Neuronal stem cell (in vitro differentiated cells): Measurements from ENCODE around the gene ATP8A2.

Source experiments
- DNase-seq: peaks from one replicate; pipeline ENCODE4 v3.0.0-alpha.2; 2013; ENCODE audit warnings: low spot score
- H2AFZ ChIP-seq: one replicate; pipeline ENCODE4 v1.6.1; 2013; ENCODE audit warnings: mild to moderate bottlenecking, low read length, inconsistent platforms
- H2AK5ac ChIP-seq: 2 replicates; pipeline ENCODE4 v1.6.1; 2013; ENCODE audit warnings: low read depth, mild to moderate bottlenecking, inconsistent platforms, low read length, moderate library complexity, mixed read lengths
- H2BK120ac ChIP-seq: 2 replicates; pipeline ENCODE4 v1.6.1; 2013; ENCODE audit warnings: low read depth, mild to moderate bottlenecking, inconsistent platforms, low read length, moderate library complexity, mixed read lengths
- H2BK12ac ChIP-seq: one replicate; pipeline ENCODE4 v1.6.1; 2013; ENCODE audit warnings: low read length, inconsistent platforms
- H2BK15ac ChIP-seq: 2 replicates; pipeline ENCODE4 v1.6.1; 2013; ENCODE audit warnings: mild to moderate bottlenecking, low read length, inconsistent platforms, mixed read lengths
- H2BK5ac ChIP-seq: one replicate; pipeline ENCODE4 v1.6.1; 2013; ENCODE audit warnings: inconsistent platforms, mild to moderate bottlenecking, low read length, moderate library complexity
- H3K14ac ChIP-seq: one replicate; pipeline ENCODE4 v1.6.1; 2013; ENCODE audit warnings: low read length, inconsistent platforms
- H3K18ac ChIP-seq: 2 replicates; pipeline ENCODE4 v1.6.1; 2013; ENCODE audit warnings: low read length, inconsistent platforms
- H3K23ac ChIP-seq: 2 replicates; pipeline ENCODE4 v1.6.1; 2013; ENCODE audit warnings: low read depth, mild to moderate bottlenecking, mixed read lengths, low read length, inconsistent platforms; ENCODE audit not compliant: poor library complexity
- H3K27ac ChIP-seq: replicated peaks from 3 replicates; pipeline ENCODE4 v1.5.1; 2013; ENCODE audit warnings: low read length, inconsistent platforms
- H3K27me3 ChIP-seq, 3 experiments: 2 replicates each; pipeline ENCODE4 v1.6.1; 2013; ENCODE audit warnings: low read length in 3 of 3, mild to moderate bottlenecking in 2 of 3, inconsistent platforms in 1 of 3, low read depth in 1 of 3, mixed read lengths in 1 of 3, moderate library complexity in 1 of 3; ENCODE audit not compliant: control insufficient read depth in 3 of 3, insufficient read depth in 3 of 3
- H3K36me3 ChIP-seq, 2 donors: replicated peaks in 1 of 2; 2 replicates each; pipeline ENCODE4 v1.6.1; 2013; ENCODE audit warnings: low read length in 2 of 2; ENCODE audit not compliant: control insufficient read depth in 2 of 2, insufficient read depth in 2 of 2
- H3K4ac ChIP-seq: 2 replicates; pipeline ENCODE4 v1.6.1; 2013; ENCODE audit warnings: inconsistent platforms, mild to moderate bottlenecking, low read length, moderate library complexity
- H3K4me1 ChIP-seq, 2 donors: 1 replicate in 1 of 2; 2 replicates in 1 of 2; pipeline ENCODE4 v1.6.1; 2013; ENCODE audit warnings: low read length in 2 of 2, low read depth in 1 of 2; ENCODE audit not compliant: control insufficient read depth in 2 of 2, insufficient read depth in 1 of 2
- H3K4me2 ChIP-seq: one replicate; pipeline ENCODE4 v1.6.1; 2013; ENCODE audit warnings: mild to moderate bottlenecking, low read length, inconsistent platforms; ENCODE audit not compliant: insufficient read depth, poor library complexity, severe bottlenecking
- H3K4me3 ChIP-seq, 2 donors: 2 replicates each; pipeline ENCODE4 v1.5.1; 2013; ENCODE audit warnings: low read length in 2 of 2, mild to moderate bottlenecking in 2 of 2, inconsistent platforms in 1 of 2, moderate library complexity in 1 of 2
- H3K79me1 ChIP-seq: one replicate; pipeline ENCODE4 v1.6.1; 2013; ENCODE audit warnings: low read depth, mild to moderate bottlenecking, inconsistent platforms, low read length, moderate library complexity
- H3K9ac ChIP-seq: one replicate; pipeline ENCODE4 v1.6.1; 2013; ENCODE audit warnings: mild to moderate bottlenecking, low read depth, low read length, inconsistent platforms; ENCODE audit not compliant: poor library complexity
- H3K9me3 ChIP-seq, 2 donors: replicated peaks in 1 of 2; 2 replicates each; pipeline versions ENCODE3 to v1.6.1; 2013; ENCODE audit warnings: low read length in 2 of 2, mild to moderate bottlenecking in 2 of 2, inconsistent platforms in 1 of 2, low read depth in 1 of 2, mixed read lengths in 1 of 2, moderate library complexity in 1 of 2; ENCODE audit not compliant: control insufficient read depth in 2 of 2, insufficient read depth in 1 of 2
- H4K8ac ChIP-seq: one replicate; pipeline ENCODE4 v1.6.1; 2013; ENCODE audit warnings: low read depth, mild to moderate bottlenecking, inconsistent platforms, low read length, moderate library complexity
- H4K91ac ChIP-seq: one replicate; pipeline ENCODE4 v1.6.1; 2013; ENCODE audit warnings: low read length, low read depth, mild to moderate bottlenecking, inconsistent platforms; ENCODE audit not compliant: poor library complexity
- WGBS, 2 donors: extraction: QIAGEN DNeasy Blood & Tissue Kit; methylation state at CpG; one replicate each; pipeline ENCODE4 v1.1.7; 2013; ENCODE audit warnings: missing lambda C conversion rate in 2 of 2, mixed read lengths in 1 of 2; ENCODE audit not compliant: insufficient read length in 2 of 2, insufficient replicate concordance in 1 of 2; ENCODE audit errors: extremely low coverage in 2 of 2; 5-methylcytosine and 5-hydroxymethylcytosine counted together

The ATP8A2 gene

DNA sequence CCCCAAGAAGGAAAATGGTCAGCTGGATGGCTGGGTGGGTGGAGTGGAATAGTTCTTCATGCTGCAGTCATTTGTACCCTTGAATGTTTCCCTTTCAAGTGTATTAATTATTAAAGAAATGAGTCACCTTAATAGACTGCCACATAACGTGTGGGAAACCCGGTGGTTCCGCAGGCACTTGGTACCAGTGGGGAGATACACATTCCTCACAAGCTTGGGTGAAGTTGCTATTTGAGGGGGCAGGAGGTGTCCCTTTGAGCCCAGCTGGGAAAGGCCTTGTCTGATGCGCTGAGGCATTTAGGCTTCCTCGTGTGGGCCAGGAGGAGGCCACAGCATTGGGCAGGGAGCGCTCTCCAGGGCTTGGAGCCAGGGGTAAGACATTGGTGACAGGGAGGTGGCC lies 57.7 kb downstream of the ATP8A2 start:
- Histone ChIP-seq H3K18ac (no peak overlapping the region), H3K23ac (no peak overlapping the region), H3K79me1 (no peaks in the 10 kb centered on the region), H3K27ac (no peak overlapping the region), H4K8ac (no peak overlapping the region), H2AFZ (no peak overlapping the region), H3K14ac (no peak overlapping the region), H3K4me1 (no peaks in the 10 kb centered on the region), H2BK5ac (no peak overlapping the region), H2BK120ac (no peak overlapping the region), H2AK5ac (no peak overlapping the region), H3K4me2 (no peak overlapping the region), H3K4ac (no peak overlapping the region), H3K36me3 (no peaks in the 10 kb centered on the region), H3K4me3 (no peak overlapping the region), H4K91ac (no peak overlapping the region), H3K27me3 (no peaks in the 10 kb centered on the region), H2BK12ac (no peak overlapping the region), H2BK15ac (no peak overlapping the region), H3K9ac (no peak overlapping the region), H3K9me3 (no peaks in the 10 kb centered on the region)
- DNase-seq = no peak
- no CpG with 5 or more reads among the region's 6 CpGs for WGBS, 2 donors

DNA sequence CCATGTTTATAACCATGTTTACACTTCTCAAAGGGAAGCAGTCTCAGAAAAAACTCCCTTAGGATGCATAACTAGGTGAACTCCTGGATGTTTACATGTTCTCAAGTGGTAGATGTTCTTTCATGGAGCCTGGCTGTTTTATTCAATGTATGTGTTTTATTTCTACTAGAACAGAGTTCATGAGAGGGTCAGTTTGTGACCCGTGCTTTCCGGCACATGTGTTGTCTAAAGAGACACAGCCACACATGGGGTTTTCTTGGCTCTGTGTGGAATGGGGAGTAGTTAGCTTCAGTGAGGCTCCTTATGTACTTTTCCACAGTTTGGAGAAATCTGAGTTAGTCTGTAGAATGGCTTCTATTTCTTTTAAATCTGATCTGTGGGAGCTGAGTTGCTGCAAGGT lies 60.9 kb downstream of the ATP8A2 start:
- H2AK5ac ChIP-seq = no peak overlapping the region
- H4K91ac ChIP-seq = no peak overlapping the region
- no peak overlapping the region for H2BK12ac ChIP-seq
- no peak overlapping the region for H3K4me2 ChIP-seq
- H3K9ac ChIP-seq = no peak overlapping the region
- H3K23ac ChIP-seq = no peak overlapping the region
- no peak overlapping the region for H3K27ac ChIP-seq
- no CpG with 5 or more reads among the region's 2 CpGs for WGBS, 2 donors
- no peak overlapping the region for H3K4me3 ChIP-seq
- H2BK5ac ChIP-seq = no peak overlapping the region
- H3K79me1 ChIP-seq = no peaks in the 10 kb centered on the region
- H3K4ac ChIP-seq = no peak overlapping the region
- no peaks in the 10 kb centered on the region for H3K36me3 ChIP-seq
- no peak overlapping the region for H2AFZ ChIP-seq
- no peak overlapping the region for H3K18ac ChIP-seq
- no peak overlapping the region for H3K14ac ChIP-seq
- DNase-seq = no peak
- no peaks in the 10 kb centered on the region for H3K27me3 ChIP-seq
- H4K8ac ChIP-seq = no peak overlapping the region
- no peaks in the 10 kb centered on the region for H3K4me1 ChIP-seq
- H2BK120ac ChIP-seq = no peak overlapping the region
- H3K9me3 ChIP-seq = no peaks in the 10 kb centered on the region
- H2BK15ac ChIP-seq = no peak overlapping the region

DNA sequence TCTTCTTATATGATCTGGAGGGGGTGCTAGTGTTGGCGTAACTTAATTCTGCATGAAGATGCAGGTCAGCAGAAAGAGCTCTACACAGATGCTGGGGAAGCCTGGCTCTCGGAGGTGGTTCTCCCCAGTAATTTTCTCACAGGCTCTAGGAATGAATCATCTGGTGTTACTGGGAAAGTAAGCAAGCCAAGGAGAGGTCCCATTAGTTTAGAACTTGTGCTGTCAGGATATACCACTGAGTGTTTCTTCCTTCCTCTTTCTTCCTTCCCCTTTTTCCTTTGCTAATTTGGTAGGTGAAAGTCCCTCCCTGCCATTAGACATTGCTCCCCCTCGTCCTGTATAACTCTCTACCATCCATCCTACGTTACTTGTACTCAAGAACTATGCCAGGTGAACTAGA lies 68.3 kb downstream of the ATP8A2 start:
- WGBS, 2 donors = no CpG with 5 or more reads among the region's 4 CpGs
- H3K4ac ChIP-seq = no peak overlapping the region

DNA sequence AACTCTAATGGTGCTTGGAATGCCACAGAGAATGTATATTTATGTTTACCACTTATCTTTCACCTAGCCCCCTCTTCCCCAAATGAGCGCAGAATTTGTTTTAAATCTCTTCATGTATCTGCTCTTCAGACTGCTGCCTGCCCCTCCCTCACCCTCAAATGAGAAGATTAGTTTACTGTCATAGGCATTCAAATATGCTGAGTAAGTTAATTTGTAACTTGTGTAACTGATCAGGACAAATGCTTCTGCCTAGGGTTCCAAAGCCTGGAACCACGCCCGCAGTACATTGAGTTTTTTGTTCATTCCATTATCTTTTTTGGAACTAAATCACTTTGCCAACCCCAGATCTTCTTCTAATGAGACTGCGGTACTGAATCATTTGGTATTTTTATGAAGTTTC lies 74.5 kb downstream of the ATP8A2 start:
- Histone ChIP-seq H3K18ac (no peak overlapping the region), H2BK12ac (no peak overlapping the region), H3K27ac (no peak overlapping the region), H3K27me3 (no peaks in the 10 kb centered on the region), H3K4me1 (no peaks in the 10 kb centered on the region), H3K36me3 (no peaks in the 10 kb centered on the region), H2BK15ac (no peak overlapping the region), H2BK120ac (no peak overlapping the region), H2AK5ac (no peak overlapping the region), H3K23ac (no peak overlapping the region), H3K9ac (no peak overlapping the region), H3K9me3 (peaks cover 0 to 3% of the 10 kb centered on the region in 2 donors), H3K79me1 (no peaks in the 10 kb centered on the region), H3K4ac (no peak overlapping the region), H3K4me2 (no peak overlapping the region), H3K4me3 (no peak overlapping the region), H4K91ac (no peak overlapping the region), H3K14ac (no peak overlapping the region), H2AFZ (no peak overlapping the region), H4K8ac (no peak overlapping the region), H2BK5ac (no peak overlapping the region)
- no peak for DNase-seq
- WGBS, 2 donors = no CpG with 5 or more reads among the region's 4 CpGs

More for the DNA sequence above, 68.3 kb downstream of the ATP8A2 start:
- DNase-seq = no peak
- no peak overlapping the region for H4K8ac ChIP-seq
- H3K4me1 ChIP-seq = no peaks in the 10 kb centered on the region
- no peak overlapping the region for H4K91ac ChIP-seq
- H3K36me3 ChIP-seq = no peaks in the 10 kb centered on the region
- H3K27me3 ChIP-seq = peaks cover 0 to 8% (median 0%) of the 10 kb centered on the region in 3 experiments
- H3K79me1 ChIP-seq = no peaks in the 10 kb centered on the region
- H3K4me3 ChIP-seq = no peak overlapping the region
- no peak overlapping the region for H3K4me2 ChIP-seq
- H3K9ac ChIP-seq = no peak overlapping the region
- no peak overlapping the region for H2AFZ ChIP-seq
- no peak overlapping the region for H2BK120ac ChIP-seq
- H2BK15ac ChIP-seq = no peak overlapping the region
- H2BK12ac ChIP-seq = no peak overlapping the region
- no peak overlapping the region for H3K18ac ChIP-seq
- H3K23ac ChIP-seq = no peak overlapping the region
- no peak overlapping the region for H3K27ac ChIP-seq
- no peak overlapping the region for H2BK5ac ChIP-seq
- no peaks in the 10 kb centered on the region for H3K9me3 ChIP-seq
- no peak overlapping the region for H3K14ac ChIP-seq
- H2AK5ac ChIP-seq = no peak overlapping the region
